Parathyroid adenoma (tissue), 2 donors: ENCODE data around the gene CFAP46.

Source experiments
- H2AFZ ChIP-seq: fragments of 300-600 bp; sonication (generic); one replicate; pipeline ENCODE4 v1.7.0; 2017; ENCODE audit warnings: antibody characterized with exemption, mild to moderate bottlenecking
- H3K27ac ChIP-seq: fragments of 300-600 bp; sonication (generic); one replicate; pipeline ENCODE4 v1.7.0; 2017
- H3K27me3 ChIP-seq: fragments of 300-600 bp; sonication (generic); one replicate; pipeline ENCODE4 v1.7.0; 2017; ENCODE audit warnings: low read length; ENCODE audit not compliant: control insufficient read depth, insufficient read depth
- H3K36me3 ChIP-seq: fragments of 300-600 bp; sonication (generic); one replicate; pipeline ENCODE4 v1.7.0; 2017; ENCODE audit warnings: low read length; ENCODE audit not compliant: control insufficient read depth, insufficient read depth
- H3K4me1 ChIP-seq: fragments of 300-600 bp; sonication (generic); one replicate; pipeline ENCODE4 v1.7.0; 2017; ENCODE audit warnings: control low read depth
- H3K4me2 ChIP-seq: fragments of 300-600 bp; sonication (generic); one replicate; pipeline ENCODE4 v1.7.0; 2017; ENCODE audit warnings: low read length
- H3K4me3 ChIP-seq: fragments of 300-600 bp; sonication (generic); one replicate; pipeline ENCODE4 v1.7.0; 2017; ENCODE audit warnings: low read depth, low read length
- H3K79me2 ChIP-seq: fragments of 300-600 bp; sonication (generic); one replicate; pipeline ENCODE4 v1.7.0; 2017; ENCODE audit warnings: control low read depth
- H3K9ac ChIP-seq: fragments of 300-600 bp; sonication (generic); one replicate; pipeline ENCODE4 v1.7.0; 2017; ENCODE audit warnings: mild to moderate bottlenecking
- H3K9me3 ChIP-seq: fragments of 300-600 bp; sonication (generic); one replicate; pipeline ENCODE4 v1.7.0; 2017; ENCODE audit warnings: low read length; ENCODE audit not compliant: control insufficient read depth
- CTCF ChIP-seq: fragments of 300-600 bp; sonication (generic); IDR thresholded peaks from one replicate; pipeline ENCODE4 v1.7.0; 2017; ENCODE audit warnings: antibody characterized with exemption, mild to moderate bottlenecking
- donor health status: primary hyperparathyroidism.

Gene CFAP46

GRCh38 chr10:132815168-132815857 is 127.1 kb downstream of the CFAP46 start:
- H3K4me2 ChIP-seq: no peak overlapping the region
- no peaks in the 10 kb centered on the region for H3K4me1 ChIP-seq
- H3K27me3 ChIP-seq: no peaks in the 10 kb centered on the region
- no peak overlapping the region for H2AFZ ChIP-seq
- H3K27ac ChIP-seq: no peak overlapping the region
- H3K9ac ChIP-seq: no peak overlapping the region
- no peak overlapping the region for H3K4me3 ChIP-seq
- no peaks in the 10 kb centered on the region for H3K9me3 ChIP-seq
- H3K79me2 ChIP-seq: no peaks in the 10 kb centered on the region
- TF ChIP-seq CTCF: no peak
- no peaks in the 10 kb centered on the region for H3K36me3 ChIP-seq

- no peak for TF ChIP-seq CTCF
- Histone ChIP-seq H3K36me3 (no peaks in the 10 kb centered on the region), H3K4me3 (no peak overlapping the region), H2AFZ (no peak overlapping the region), H3K9me3 (no peaks in the 10 kb centered on the region), H3K27ac (no peak overlapping the region), H3K4me2 (no peak overlapping the region), H3K79me2 (no peaks in the 10 kb centered on the region), H3K4me1 (no peaks in the 10 kb centered on the region), H3K9ac (no peak overlapping the region), H3K27me3 (no peaks in the 10 kb centered on the region)
Observed at GRCh38 chr10:132814469-132814856, 127.9 kb downstream of the CFAP46 start.

- TF ChIP-seq CTCF: no peak
- Histone ChIP-seq H3K27me3 (no peaks in the 10 kb centered on the region), H3K4me2 (no peak overlapping the region), H2AFZ (no peak overlapping the region), H3K27ac (no peak overlapping the region), H3K79me2 (no peaks in the 10 kb centered on the region), H3K4me3 (no peak overlapping the region), H3K4me1 (no peaks in the 10 kb centered on the region), H3K36me3 (no peaks in the 10 kb centered on the region), H3K9me3 (no peaks in the 10 kb centered on the region), H3K9ac (no peak overlapping the region)
Observed at GRCh38 chr10:132813560-132814468, 128.6 kb downstream of the CFAP46 start.

DNA sequence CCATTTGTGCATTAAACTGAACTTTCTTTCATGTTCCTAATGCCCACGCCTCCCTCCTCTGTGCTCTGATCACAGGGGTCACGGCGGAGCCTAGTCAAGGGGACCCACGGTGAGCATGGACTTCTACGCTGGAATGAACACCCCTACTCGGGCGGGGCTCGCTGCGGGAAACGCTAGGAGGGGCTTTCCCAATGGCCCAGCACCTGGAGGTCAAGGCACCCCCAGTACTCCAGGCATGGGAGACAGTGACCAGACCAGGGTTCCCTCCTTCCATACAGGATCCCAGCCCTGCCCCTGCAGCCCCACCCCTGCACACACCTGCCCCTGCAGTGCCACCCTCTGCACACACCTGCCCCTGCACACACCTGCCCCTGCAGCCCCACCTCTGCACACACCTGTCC is 129.4 kb downstream of the CFAP46 start:
- Histone ChIP-seq H3K27me3 (no peaks in the 10 kb centered on the region), H3K4me2 (no peak overlapping the region), H2AFZ (no peak overlapping the region), H3K9ac (no peak overlapping the region), H3K4me1 (no peaks in the 10 kb centered on the region), H3K4me3 (no peak overlapping the region), H3K36me3 (no peaks in the 10 kb centered on the region), H3K9me3 (no peaks in the 10 kb centered on the region), H3K79me2 (no peaks in the 10 kb centered on the region), H3K27ac (no peak overlapping the region)
- no peak for TF ChIP-seq CTCF
